ENCODE measurements around the gene IQGAP2. TPM values are rescaled to one million over a fixed set of nuclear protein-coding genes. Genes with fewer than 3 reads are reported as not detected.
A peak's percentile ranks its signal among the peaks of the same experiment; 100 is the strongest.

IQGAP2 gene
- total and polyA plus RNA-seq, 9 of the 15 experiments (the other 6 are each of a cell fraction or from before 2014, with no cell fraction given) = 8.7 to 23.2 (median 17.4) TPM

GRCh38 chr5:76402886-76403765 is at the start of gene IQGAP2 (continued):
- TF ChIP-seq RREB1 (CRISPR knock-in tag; IDR thresholded peaks at IDR 0.05) = 0 out of 2 replicates have a peak, but pooled peaks have one; percentile 19
- no peak for TF ChIP-seq ZNF76 (CRISPR knock-in tag; IDR thresholded peaks at IDR 0.05; ENCODE audit: borderline replicate concordance)
- TF ChIP-seq, protein P1, sequence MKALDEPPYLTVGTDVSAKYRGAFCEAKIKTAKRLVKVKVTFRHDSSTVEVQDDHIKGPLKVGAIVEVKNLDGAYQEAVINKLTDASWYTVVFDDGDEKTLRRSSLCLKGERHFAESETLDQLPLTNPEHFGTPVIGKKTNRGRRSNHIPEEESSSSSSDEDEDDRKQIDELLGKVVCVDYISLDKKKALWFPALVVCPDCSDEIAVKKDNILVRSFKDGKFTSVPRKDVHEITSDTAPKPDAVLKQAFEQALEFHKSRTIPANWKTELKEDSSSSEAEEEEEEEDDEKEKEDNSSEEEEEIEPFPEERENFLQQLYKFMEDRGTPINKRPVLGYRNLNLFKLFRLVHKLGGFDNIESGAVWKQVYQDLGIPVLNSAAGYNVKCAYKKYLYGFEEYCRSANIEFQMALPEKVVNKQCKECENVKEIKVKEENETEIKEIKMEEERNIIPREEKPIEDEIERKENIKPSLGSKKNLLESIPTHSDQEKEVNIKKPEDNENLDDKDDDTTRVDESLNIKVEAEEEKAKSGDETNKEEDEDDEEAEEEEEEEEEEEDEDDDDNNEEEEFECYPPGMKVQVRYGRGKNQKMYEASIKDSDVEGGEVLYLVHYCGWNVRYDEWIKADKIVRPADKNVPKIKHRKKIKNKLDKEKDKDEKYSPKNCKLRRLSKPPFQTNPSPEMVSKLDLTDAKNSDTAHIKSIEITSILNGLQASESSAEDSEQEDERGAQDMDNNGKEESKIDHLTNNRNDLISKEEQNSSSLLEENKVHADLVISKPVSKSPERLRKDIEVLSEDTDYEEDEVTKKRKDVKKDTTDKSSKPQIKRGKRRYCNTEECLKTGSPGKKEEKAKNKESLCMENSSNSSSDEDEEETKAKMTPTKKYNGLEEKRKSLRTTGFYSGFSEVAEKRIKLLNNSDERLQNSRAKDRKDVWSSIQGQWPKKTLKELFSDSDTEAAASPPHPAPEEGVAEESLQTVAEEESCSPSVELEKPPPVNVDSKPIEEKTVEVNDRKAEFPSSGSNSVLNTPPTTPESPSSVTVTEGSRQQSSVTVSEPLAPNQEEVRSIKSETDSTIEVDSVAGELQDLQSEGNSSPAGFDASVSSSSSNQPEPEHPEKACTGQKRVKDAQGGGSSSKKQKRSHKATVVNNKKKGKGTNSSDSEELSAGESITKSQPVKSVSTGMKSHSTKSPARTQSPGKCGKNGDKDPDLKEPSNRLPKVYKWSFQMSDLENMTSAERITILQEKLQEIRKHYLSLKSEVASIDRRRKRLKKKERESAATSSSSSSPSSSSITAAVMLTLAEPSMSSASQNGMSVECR (CRISPR knock-in tag; IDR thresholded peaks at IDR 0.05) = peak; percentile 51; the same call in 1 of the 2 replicates
- TF ChIP-seq ELF1 (tag; IDR thresholded peaks at IDR 0.05) = 0 out of 2 replicates have a peak, but pooled peaks have one; percentile 34
- TF ChIP-seq GATAD2A (IDR thresholded peaks at IDR 0.05) = peak; percentile 94
- TF ChIP-seq, protein P2, sequence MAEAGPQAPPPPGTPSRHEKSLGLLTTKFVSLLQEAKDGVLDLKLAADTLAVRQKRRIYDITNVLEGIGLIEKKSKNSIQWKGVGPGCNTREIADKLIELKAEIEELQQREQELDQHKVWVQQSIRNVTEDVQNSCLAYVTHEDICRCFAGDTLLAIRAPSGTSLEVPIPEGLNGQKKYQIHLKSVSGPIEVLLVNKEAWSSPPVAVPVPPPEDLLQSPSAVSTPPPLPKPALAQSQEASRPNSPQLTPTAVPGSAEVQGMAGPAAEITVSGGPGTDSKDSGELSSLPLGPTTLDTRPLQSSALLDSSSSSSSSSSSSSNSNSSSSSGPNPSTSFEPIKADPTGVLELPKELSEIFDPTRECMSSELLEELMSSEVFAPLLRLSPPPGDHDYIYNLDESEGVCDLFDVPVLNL (CRISPR knock-in tag; IDR thresholded peaks at IDR 0.05; ENCODE audit: low read depth) = peak; percentile 60; the same call in 1 of the 2 replicates
- peak; percentile 58; the same call in 1 of the 2 replicates for TF ChIP-seq ESRRA (IDR thresholded peaks at IDR 0.05; ENCODE audit: borderline replicate concordance, low read depth)
- 0 out of 2 replicates have a peak, but pooled peaks have one; percentile 6 for TF ChIP-seq BHLHE40 (IDR thresholded peaks at IDR 0.05; ENCODE audit: low read length)
- TF ChIP-seq RNF2 (IDR thresholded peaks at IDR 0.05) = peak; percentile 62; the same call in 1 of the 2 replicates
- peak; percentile 44; the same call in 1 of the 2 replicates for TF ChIP-seq POLR2AphosphoS5 (IDR thresholded peaks at IDR 0.05; ENCODE audit: control insufficient read depth, insufficient read depth, low read depth, low read length)
- no peak for TF ChIP-seq MAFG (tag; conservative IDR thresholded peaks at IDR 0.05)
- TF ChIP-seq PHB2 (IDR thresholded peaks at IDR 0.05; ENCODE audit: low read depth) = no peak
- TF ChIP-seq E2F6 (IDR thresholded peaks at IDR 0.05; ENCODE audit: borderline replicate concordance in 1 of 2, extremely low read depth in 1 of 2, insufficient read depth in 1 of 2, insufficient read length in 1 of 2, low read depth in 1 of 2, low read length in 1 of 2, poor library complexity in 1 of 2, severe bottlenecking in 1 of 2) = peak; percentile 60 to 73
